K562 (cell line): ENCODE measurements around the gene STAB2. TPM values are rescaled to one million over a fixed set of nuclear protein-coding genes. Genes with fewer than 3 reads are reported as not detected.

Experiments
- ATAC-seq: fragments of 200-7000 bp; cut with Tn5 transposase; 3 replicates; pipeline ENCODE4 v1.9.1; 2020; ENCODE audit warnings: moderate library complexity
- BruUV-seq: library from RNA; stranded (reverse); fragments of 400-500 nt; replicated peaks from 2 replicates; lab custom pipeline; 2021; lab: Mats Ljungman, UMichigan
- CTCF ChIA-PET: fragments of 300-600 bp; formaldehyde crosslinking; extraction: SDS; loops from one replicate; lab custom pipeline; 2021; ENCODE audit warnings: low intra/inter-chr PET ratio; lab: Yijun Ruan, JAX
- POLR2A ChIA-PET: fragments of 300-600, 350-650 bp; sonication (Branson Sonifier 250); formaldehyde crosslinking; extraction: SDS; loops from one replicate; lab custom pipeline; 2021; ENCODE audit warnings: antibody characterized with exemption, inconsistent platforms; lab: Yijun Ruan, JAX
- DNase-seq, 4 experiments: peaks; one replicate each; pipeline versions ENCODE4 v3.0.0 to v3.0.0-alpha.2; 2011 to 2018; ENCODE audit warnings: low spot score in 3 of 4, mixed read lengths in 3 of 4; ENCODE audit errors: extremely low read depth in 1 of 4
- FAIRE-seq: peaks from 2 replicates; lab custom pipeline; 2011; peaks lifted over from hg19 to GRCh38; lab: Jason Lieb, UNC
- H2AFZ ChIP-seq: 2 replicates; pipeline ENCODE4 v1.6.0; 2011; ENCODE audit warnings: low read depth, low read length, control low read depth, inconsistent platforms
- H3K27ac ChIP-seq: fragments of 200-600 bp; 3 replicates; pipeline ENCODE4 v1.8.0; 2011; ENCODE audit warnings: low read depth, mild to moderate bottlenecking, control low read depth, inconsistent platforms, low read length, moderate library complexity, mixed read lengths; ENCODE audit errors: extremely low read depth
- H3K27me3 ChIP-seq, 2 experiments: fragments of 300-600 bp in 1 of 2; 2 replicates in 1 of 2; 3 replicates in 1 of 2; pipeline versions ENCODE4 v1.6.0 to v1.8.0; 2011; ENCODE audit warnings: inconsistent platforms in 2 of 2, low read length in 2 of 2, mild to moderate bottlenecking in 1 of 2, mixed read lengths in 1 of 2, moderate library complexity in 1 of 2; ENCODE audit not compliant: control insufficient read depth in 2 of 2, insufficient read depth in 2 of 2
- H3K36me3 ChIP-seq: fragments of 300-600 bp; 3 replicates; pipeline ENCODE4 v1.8.0; 2011; ENCODE audit warnings: mild to moderate bottlenecking, low read length, inconsistent platforms; ENCODE audit not compliant: control insufficient read depth, insufficient read depth
- H3K4me1 ChIP-seq, 2 experiments: fragments of 200-600 bp in 1 of 2; replicated peaks in 1 of 2; 2 replicates in 1 of 2; 3 replicates in 1 of 2; pipeline versions ENCODE4 v1.5.1 to v1.8.0; 2011; ENCODE audit warnings: inconsistent platforms in 2 of 2, low read length in 2 of 2, mild to moderate bottlenecking in 1 of 2, mixed read lengths in 1 of 2, moderate library complexity in 1 of 2; ENCODE audit not compliant: control insufficient read depth in 2 of 2, insufficient read depth in 2 of 2
- H3K4me2 ChIP-seq: 2 replicates; pipeline ENCODE4 v1.6.1; 2011; ENCODE audit warnings: low read length, control low read depth, inconsistent platforms, mixed read lengths; ENCODE audit not compliant: insufficient read depth
- H3K4me3 ChIP-seq: fragments of 200-600 bp; sonication (generic), shearing (Covaris generic); 2 replicates; pipeline ENCODE4 v1.5.1; 2016; ENCODE audit warnings: control low read depth, inconsistent platforms
- H3K79me2 ChIP-seq: fragments of 200-600 bp; 3 replicates; pipeline ENCODE4 v1.8.0; 2011; ENCODE audit warnings: low read length, inconsistent platforms; ENCODE audit not compliant: control insufficient read depth, insufficient read depth
- H3K9ac ChIP-seq, 2 experiments: 2 replicates each; pipeline versions ENCODE4 v1.6.0 to v1.6.1; 2011; ENCODE audit warnings: low read depth in 2 of 2, low read length in 2 of 2, control low read depth in 1 of 2, inconsistent platforms in 1 of 2, mild to moderate bottlenecking in 1 of 2, mixed read lengths in 1 of 2; ENCODE audit not compliant: insufficient read depth in 1 of 2
- H3K9me1 ChIP-seq: one replicate; pipeline ENCODE4 v1.6.0; 2011; ENCODE audit warnings: inconsistent platforms, mild to moderate bottlenecking, low read length, moderate library complexity; ENCODE audit not compliant: control insufficient read depth, insufficient read depth
- H3K9me3 ChIP-seq: replicated peaks from 2 replicates; pipeline ENCODE4 v1.5.1; 2011; ENCODE audit warnings: low read depth, low read length, inconsistent platforms; ENCODE audit not compliant: control insufficient read depth, insufficient read depth
- H4K20me1 ChIP-seq: replicated peaks from 2 replicates; pipeline ENCODE4 v1.6.1; 2011; ENCODE audit warnings: low read length, inconsistent platforms, mixed read lengths; ENCODE audit not compliant: control insufficient read depth, insufficient read depth
- CBX5 ChIP-seq: IDR thresholded peaks from 2 replicates; pipeline ENCODE4 v1.6.1; 2014; ENCODE audit warnings: low read depth, borderline replicate concordance
- EZH2 ChIP-seq: IDR thresholded peaks from 2 replicates; pipeline ENCODE4 v1.6.1; 2012; ENCODE audit warnings: low read depth, mild to moderate bottlenecking, inconsistent platforms, low read length, borderline replicate concordance
- FOXP4 ChIP-seq: sonication (generic); formaldehyde crosslinking; IDR thresholded peaks from 2 replicates; pipeline ENCODE4 v1.8.0; 2022; ENCODE audit warnings: mild to moderate bottlenecking, missing genetic modification reagents, borderline replicate concordance
- HLTF ChIP-seq: fragments of 450-650 bp; IDR thresholded peaks from 2 replicates; pipeline ENCODE4 v1.6.1; 2016
- HNRNPH1 ChIP-seq: fragments of 200-400 bp; formaldehyde crosslinking; optimal IDR thresholded peaks from 2 replicates; pipeline ENCODE3; 2017; ENCODE audit warnings: low read depth, mild to moderate bottlenecking, low read length, moderate library complexity
- LARP7 ChIP-seq: fragments of 450-650 bp; IDR thresholded peaks from 2 replicates; pipeline ENCODE4 v1.6.1; 2016
- PPARD ChIP-seq: fragments of 250-450 bp; sonication (Bioruptor Pico); IDR thresholded peaks from 2 replicates; pipeline ENCODE4 v1.8.0; 2022; ENCODE audit warnings: inconsistent platforms, mild to moderate bottlenecking, moderate library complexity
- XRCC3 ChIP-seq: fragments of 450-650 bp; IDR thresholded peaks from 2 replicates; pipeline ENCODE4 v1.6.1; 2017; ENCODE audit warnings: mild to moderate bottlenecking, moderate library complexity
- ZNF217 ChIP-seq: sonication (generic); formaldehyde crosslinking; IDR thresholded peaks from 2 replicates; pipeline ENCODE4 v1.8.0; 2022; ENCODE audit warnings: mild to moderate bottlenecking, missing genetic modification reagents
- ZNF707 ChIP-seq: fragments of 250-450 bp; sonication (Bioruptor Pico); conservative IDR thresholded peaks from 2 replicates; pipeline ENCODE4 v1.8.0; 2022; ENCODE audit warnings: inconsistent platforms, mild to moderate bottlenecking, moderate library complexity
- WGBS: fragments of 100-300 bp; shearing (Covaris generic); methylation state at CpG from one replicate; pipeline ENCODE4 v1.1.6; 2016; ENCODE audit warnings: low coverage, mixed read lengths; ENCODE audit not compliant: insufficient coverage; ENCODE audit errors: missing lambda C conversion rate; 5-methylcytosine and 5-hydroxymethylcytosine counted together
- in situ Hi-C: fragments of 300-500 bp; cut with MboI; formaldehyde crosslinking; loops from 4 replicates; pipeline ENCODE4 v1.15.0; 2018; ENCODE audit warnings: inconsistent platforms, mixed read lengths
- intact Hi-C: fragments of 100-400 bp; cut with micrococcal nuclease; formaldehyde crosslinking; loops from 2 replicates; pipeline ENCODE4 v1.14.2; 2022
- polyA plus RNA-seq, 8 experiments: library from polyadenylated mRNA; depleted of rRNA in 4 of 8; stranded (reverse) in 5 of 8; unstranded in 3 of 8; fragments of >200 nt; fragmentation: Nextera tagmentation in 2 of 8; fragmentation: Illumina TruSeq in 1 of 8; extraction: Ambion mirVana in 2 of 8; extraction: Trizol in 1 of 8; gene quantifications; 2 replicates each; pipeline versions ENCODE4 v1.2.1 to v1.2.3, GENCODE V29; 2011 to 2014; ENCODE audit warnings: inconsistent platforms in 1 of 8, missing spikeins in 1 of 8
- total RNA-seq, 7 experiments: library from RNA; depleted of rRNA in 6 of 7; stranded (reverse); fragments of >200 nt in 6 of 7; fragmentation: Illumina TruSeq in 2 of 7; extraction: Trizol in 2 of 7; gene quantifications; 2 replicates each; pipeline versions ENCODE4 v1.2.1 to v1.2.3, GENCODE V29; 2011 to 2021; ENCODE audit warnings: low replicate concordance in 1 of 7

The STAB2 gene
- total and polyA plus RNA-seq, 9 of the 15 experiments (the other 6 are each of a cell fraction or from before 2014, with no cell fraction given), result 0.10 TPM; not detected in 8

GRCh38 chr12:103673487-103673886 is 86.4 kb downstream of the STAB2 start:
- intact Hi-C loops, result no loop called here
- TF ChIP-seq XRCC3 (no peak), HNRNPH1 (no peak), CBX5 (no peak), EZH2 (no peak), LARP7 (no peak), PPARD (CRISPR knock-in tag) (no peak), HLTF (no peak), FOXP4 (CRISPR knock-in tag) (no peak), ZNF707 (CRISPR knock-in tag) (no peak), ZNF217 (no peak)
- WGBS, result 0% methylated on average over 5 of the region's 6 CpGs
- Histone ChIP-seq H3K36me3 (no peaks in the 10 kb centered on the region), H3K9me1 (no peaks in the 10 kb centered on the region), H3K9me3 (no peaks in the 10 kb centered on the region), H3K9ac (no peak overlapping the region), H3K27me3 (peaks cover 7 to 35% of the 10 kb centered on the region in 2 experiments; a peak in 4 of 5 replicates), H3K79me2 (no peaks in the 10 kb centered on the region), H4K20me1 (no peaks in the 10 kb centered on the region), H3K4me1 (no peaks in the 10 kb centered on the region), H3K27ac (no peak overlapping the region), H2AFZ (no peak overlapping the region), H3K4me3 (no peak overlapping the region), H3K4me2 (no peak overlapping the region)
- POLR2A ChIA-PET, result no interaction called here
- in situ Hi-C loops, result no loop called here
- FAIRE-seq (no peak), ATAC-seq (no peak; the same call in 2 of the 3 replicates), DNase-seq (no peak)
- CTCF ChIA-PET, result no interaction called here
- BruUV-seq, result no TSS peak
